SIG-M5 treated with dmso at 0.1 percent for 504 hours (cell line): ENCODE measurements around the gene LAMB2.

Experiments used
- DNase-seq: peaks from one replicate; lab custom pipeline; 2025; ENCODE audit not compliant: unreplicated experiment; lab: John Stamatoyannopoulos, UW

The LAMB2 gene

DNA sequence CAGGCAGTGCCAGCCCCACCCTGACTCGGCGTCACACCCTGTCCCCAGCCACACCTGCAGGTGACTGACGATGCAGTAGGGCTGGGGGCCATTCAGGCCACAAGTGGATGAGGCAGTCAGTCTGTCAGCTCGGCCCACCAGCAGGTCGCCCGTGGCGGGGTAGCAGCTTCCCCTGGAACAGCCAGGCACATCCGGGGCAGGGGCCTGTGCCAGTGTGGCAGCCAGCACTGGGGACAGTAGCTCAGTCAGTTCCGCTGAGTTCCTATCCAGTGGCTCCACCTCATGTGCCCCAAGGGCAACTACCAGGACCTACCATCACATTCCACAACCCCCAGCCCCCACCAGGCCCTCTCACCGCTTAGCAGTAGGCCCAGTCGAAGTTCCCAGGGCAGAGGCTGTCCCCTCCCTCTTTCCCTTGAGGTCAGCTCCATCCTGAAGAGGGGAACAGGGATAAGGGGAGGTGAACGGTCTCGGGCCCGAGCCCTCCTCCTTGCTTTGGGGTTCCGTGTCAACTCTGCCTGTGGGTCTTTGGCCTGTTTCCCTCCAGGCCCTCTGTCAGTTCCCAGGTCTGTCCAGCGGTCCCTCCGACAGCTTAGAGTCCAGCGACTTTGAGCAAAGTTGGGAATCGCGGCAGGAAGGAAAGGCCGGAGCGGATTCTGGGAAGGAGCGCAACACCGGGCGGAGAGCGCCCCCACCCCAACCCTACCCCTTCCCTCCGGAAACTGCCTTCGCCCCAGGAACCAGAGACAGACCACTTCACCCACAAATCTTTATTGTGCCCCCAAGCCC lies at the start of gene LAMB2:
TSS of gene LAMB2 (minus strand) at position 614 of the 789 bp plus-strand sequence. CDS start at position 431, 183 bp downstream.
- no peak for DNase-seq

DNA sequence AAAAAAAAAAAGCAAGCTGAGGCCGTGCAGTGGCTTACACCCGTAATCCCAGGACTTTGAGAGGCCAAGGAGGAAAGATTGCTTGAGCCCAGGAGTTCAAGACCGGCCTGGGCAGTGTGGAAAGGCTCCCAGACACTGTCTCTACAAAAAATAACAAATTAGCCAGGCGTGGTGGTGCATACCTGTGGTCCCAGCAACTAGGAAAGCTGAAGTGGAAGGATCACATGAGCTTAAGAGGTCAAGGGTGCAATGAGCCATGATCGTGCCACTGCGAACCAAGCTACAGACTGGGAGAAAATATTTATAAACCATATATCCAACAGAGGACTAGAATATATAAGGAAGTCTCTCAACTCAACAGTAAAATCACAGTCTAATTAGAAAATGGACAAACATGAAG lies 48.5 kb upstream of the LAMB2 start:
- DNase-seq: no peak

DNA sequence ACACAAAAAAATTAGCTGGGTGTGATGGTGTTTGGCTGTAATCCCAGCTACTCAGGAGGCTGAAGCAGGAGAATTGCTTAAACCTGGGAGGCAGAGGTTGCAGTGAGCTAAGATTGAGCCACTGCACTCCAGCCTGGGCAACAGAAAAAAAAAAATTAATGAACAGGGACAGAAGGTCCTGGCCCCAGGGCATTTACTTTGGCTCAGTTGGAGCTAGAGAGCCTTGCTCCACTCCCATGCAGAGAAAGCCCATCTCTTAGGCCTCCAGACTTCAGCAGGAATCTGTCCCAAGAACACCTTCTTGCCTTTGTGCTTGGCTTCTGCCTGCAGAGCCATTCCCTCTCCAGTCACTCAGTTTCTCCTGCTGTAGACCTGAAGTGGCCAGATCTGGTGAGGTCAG lies 47.3 kb upstream of the LAMB2 start:
- DNase-seq: no peak

DNA sequence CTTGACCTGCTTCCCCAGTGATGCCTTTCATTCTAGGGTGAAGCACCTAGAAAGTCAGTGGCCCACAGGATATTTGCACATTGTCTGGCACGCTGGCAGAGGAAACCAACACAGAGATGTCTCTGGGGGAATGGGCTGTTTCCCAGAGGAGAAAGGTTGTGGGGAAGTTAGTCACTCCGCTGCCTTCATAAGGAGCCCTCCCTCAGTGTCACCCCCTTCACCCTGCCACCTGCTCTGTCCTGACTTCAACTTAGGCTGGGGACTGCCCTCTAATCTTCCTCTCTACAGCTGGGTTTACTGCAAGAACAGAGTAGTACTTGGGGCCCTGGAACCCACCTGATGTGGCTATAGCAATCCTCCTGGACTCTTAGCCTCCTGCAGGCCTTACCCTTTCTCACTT lies 44.2 kb upstream of the LAMB2 start:
- DNase-seq: no peak

DNA sequence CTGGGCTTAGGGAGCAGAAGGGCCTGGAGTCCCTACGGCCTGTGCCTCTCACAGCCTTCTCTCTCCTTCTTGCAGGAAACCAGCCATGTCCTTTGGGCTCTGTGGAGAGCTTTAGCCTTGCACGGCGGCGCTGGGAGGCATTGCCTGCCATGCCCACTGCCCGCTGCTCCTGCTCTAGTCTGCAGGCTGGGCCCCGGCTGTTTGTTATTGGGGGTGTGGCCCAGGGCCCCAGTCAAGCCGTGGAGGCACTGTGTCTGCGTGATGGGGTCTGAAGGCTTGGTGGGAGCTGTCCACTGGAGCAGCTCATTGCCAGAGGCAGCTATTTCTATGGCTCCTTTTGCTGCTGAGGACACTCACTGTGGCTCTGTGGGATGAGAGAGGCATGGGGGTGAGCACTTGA lies 42.7 kb upstream of the LAMB2 start:
- no peak for DNase-seq

DNA sequence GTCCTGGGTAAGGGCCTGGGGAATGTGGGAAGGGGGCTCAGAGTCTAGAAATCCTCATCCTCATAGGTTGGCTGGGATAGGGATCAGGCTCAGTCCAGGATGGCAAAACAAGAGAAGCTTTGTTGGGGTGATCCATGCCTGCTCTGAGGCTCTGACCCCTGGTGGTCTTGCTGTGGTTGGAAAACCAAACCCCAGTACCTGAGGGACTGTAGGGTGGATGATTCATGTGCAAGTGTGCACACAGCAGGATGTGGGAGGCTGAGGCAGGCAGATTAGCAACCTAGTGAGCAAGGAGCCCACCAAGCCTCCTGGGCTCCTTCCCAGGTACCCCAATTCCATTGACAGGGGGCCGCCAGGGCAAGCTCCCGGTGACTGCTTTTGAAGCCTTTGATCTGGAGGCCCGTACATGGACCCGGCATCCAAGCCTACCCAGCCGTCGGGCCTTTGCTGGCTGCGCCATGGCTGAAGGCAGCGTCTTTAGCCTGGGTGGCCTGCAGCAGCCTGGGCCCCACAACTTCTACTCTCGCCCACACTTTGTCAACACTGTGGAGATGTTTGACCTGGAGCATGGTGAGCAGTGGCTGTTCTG lies 41.6 kb upstream of the LAMB2 start:
- no peak for DNase-seq

DNA sequence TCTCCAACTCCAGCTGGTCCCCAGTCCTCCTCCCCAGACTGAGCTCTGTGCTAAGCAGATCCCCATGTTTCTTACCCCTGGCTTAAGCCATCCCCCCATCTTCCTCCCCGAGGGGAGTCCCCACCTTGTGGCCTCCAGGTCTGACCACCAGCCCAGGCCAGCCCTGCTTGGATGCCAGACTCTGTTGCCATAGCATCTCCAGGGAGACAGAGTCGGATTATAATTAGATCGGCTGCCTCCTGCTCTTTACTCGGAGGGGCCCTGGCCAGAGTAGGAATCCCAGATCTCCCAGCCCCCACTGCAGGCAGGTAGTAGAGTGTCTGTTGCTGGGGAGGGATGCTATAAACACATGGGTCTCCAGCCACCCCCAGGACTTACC lies 40.9 kb upstream of the LAMB2 start:
- no peak for DNase-seq

DNA sequence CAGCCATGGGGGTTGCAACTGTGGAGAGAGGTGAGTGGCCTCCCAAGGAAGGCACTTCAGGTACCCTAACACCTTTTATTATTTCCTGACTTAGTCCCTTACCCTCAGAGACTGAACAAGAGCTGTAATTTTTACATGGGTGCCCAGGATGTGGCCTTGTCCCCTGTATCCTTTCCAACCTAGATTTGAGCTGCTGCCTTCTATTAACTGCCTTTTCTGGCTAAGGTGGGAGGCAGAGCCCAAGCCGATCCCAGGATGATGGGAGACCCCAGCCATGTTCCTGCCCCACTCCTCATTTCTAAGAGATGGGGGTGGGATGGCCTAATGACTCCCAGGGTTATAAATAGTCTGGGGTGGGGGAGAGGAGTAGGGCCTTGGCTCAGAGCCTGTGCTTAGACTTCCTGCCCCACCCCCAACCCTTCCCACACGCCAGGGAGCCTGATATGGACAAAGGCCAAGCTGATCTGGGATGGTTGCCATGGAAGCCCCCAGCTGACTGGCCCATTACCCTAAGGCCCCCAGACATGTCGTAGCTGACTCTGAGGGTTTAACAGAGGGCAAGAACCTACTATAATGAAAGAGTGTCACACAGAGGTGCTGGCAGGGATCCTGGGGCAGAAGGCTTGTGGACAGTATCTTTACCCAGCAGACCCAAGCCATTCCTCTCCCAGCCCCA lies 40.4 kb upstream of the LAMB2 start:
- DNase-seq: no peak

DNA sequence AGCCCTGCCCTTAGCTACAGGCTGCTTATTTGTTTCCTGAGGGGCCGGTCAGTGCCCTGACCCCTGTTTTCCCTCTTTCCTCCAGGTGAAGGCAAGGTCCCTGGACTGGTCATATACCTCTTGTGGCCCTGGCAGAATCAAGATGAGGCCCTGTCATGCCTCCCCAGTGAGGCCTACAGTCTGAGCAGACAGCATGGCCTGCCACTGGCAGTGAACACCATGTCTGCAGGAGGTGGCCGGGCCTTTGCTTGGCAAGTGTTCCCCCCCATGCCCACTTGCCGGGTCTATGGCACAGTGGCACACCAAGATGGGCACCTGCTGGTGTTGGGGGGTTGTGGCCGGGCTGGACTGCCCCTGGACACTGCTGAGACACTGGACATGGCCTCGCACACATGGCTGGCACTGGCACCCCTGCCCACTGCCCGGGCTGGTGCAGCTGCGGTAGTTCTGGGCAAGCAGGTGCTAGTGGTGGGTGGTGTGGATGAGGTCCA lies 39.7 kb upstream of the LAMB2 start:
- DNase-seq: no peak

DNA sequence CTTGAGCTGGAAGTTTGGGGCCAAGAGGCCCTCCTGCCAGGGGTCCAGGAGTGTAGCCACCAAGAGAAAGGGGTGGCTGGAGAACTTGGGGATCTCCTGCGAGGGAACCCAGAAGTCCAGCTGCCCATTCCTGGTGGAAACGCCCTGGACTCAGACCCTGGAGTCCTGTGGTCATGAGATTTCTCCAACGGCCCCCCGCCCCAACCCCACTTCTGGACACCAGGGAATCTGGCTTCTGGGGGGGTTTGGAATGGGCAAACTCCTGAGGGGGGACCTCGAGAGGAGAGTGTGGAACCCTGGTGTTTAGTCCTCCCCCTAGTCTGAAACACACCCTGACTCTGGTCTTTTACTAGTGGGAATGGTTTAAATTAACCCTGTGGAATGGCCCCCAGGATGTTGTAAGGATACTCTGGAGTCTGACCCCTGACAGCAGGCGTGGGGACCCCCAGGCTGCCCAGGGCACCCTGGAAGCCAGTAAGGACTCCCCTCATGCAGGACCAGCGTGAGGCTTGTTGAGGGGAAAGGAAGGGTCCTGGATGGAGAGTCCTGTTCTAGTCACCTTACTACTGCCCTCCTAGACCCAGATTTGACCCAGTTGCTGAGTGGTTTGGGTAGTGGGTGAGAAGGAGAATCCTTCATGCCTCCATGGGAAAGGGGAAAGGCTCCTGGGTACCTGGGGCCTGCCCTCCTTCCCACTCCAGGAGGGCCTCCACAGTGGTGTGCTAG lies 39.1 kb upstream of the LAMB2 start:
- no peak for DNase-seq

DNA sequence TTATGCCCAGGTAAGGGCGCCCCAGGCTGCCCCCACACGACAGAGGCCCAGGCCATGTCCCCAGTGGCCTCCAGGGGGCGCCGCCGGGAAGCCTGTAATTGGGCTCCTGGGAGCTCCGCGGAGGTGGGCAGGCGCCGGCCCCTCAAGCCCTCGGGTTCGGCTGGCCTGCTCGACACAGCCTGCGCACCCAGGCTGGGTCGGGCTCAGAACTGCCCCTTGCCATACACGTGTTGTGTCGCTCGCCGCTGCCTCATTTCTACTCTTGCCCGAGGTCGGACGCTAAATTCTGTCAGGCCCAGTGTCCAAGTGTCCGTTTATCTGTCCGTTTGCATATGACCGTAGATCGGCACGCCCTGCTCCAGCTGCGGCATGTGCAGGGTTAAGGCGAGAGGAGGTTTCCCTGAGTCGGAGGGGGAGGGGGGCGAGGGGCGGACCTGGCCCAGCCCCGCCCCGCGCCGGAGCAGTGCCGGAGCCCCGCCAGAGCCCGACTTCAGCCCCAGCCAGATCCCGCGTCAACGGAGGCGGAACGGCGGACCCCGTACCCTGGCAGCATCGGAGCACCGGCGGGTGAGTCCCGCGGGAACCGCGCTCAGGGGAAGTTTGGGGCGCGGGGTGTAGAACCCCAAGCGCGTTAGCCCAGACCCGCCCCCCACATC lies 38.4 kb upstream of the LAMB2 start, which contains the start of gene KLHDC8B:
TSS of gene KLHDC8B (plus strand) at position 480 of the 656 bp plus-strand sequence. CDS start 1,172 bp downstream, outside the sequence.
- DNase-seq: peak; percentile 59

DNA sequence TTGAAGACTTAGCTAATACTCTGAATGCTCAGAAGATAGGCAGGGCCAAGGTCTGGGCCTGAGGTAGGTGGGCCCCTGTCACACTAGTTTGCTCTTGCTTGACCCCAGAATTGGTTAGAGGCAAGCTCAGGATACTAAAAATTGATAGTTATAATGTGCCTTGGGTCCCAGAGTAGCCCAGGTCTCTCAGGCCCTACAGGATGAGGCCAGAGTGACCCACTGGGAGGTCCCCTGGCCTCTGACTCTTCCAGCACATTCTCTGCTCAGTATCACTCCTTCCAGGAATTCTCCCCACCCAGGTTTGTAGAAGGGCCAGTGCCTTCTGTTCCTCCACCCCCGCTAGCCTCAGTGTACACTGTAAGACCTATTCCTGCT lies 37.9 kb upstream of the LAMB2 start:
- no peak for DNase-seq

DNA sequence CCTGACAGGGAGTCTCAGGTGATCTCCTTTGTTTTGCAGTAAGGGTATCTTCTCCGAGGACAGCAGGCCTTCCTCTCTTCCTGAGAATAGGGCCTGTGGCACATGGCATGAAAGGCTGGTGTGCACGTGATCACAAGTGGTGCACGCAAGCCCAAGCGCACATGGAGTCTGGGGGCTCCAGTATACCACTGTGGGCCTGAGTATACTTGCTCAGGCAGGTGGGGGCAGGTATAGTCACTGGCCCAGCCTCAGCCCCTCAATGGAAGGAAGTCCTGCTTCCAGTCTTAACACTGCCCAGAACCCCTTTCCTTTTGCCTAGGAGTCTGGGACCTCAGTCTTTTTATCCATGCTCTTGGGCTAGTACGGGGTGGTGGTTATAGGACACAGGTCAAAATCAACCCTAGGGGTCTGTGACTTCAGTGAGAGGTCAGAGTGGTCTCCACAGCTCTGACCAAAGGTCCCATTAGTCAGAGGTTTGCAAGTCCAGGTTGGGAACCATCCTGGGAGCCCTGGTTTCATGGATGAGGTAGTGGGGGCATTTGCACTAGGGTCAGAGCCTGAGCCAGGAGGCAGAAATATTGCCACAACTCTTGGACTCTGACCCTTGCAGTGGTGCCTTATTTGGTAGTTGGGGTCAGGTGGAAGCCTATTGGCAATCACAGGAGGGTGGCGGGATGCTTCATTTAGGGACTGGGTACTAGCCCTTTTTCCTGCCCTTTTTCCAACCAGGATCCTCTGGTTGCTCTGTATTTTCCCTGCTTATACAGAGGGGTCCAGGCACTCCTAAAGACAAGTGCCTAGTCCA lies 34.1 kb upstream of the LAMB2 start:
- no peak for DNase-seq

DNA sequence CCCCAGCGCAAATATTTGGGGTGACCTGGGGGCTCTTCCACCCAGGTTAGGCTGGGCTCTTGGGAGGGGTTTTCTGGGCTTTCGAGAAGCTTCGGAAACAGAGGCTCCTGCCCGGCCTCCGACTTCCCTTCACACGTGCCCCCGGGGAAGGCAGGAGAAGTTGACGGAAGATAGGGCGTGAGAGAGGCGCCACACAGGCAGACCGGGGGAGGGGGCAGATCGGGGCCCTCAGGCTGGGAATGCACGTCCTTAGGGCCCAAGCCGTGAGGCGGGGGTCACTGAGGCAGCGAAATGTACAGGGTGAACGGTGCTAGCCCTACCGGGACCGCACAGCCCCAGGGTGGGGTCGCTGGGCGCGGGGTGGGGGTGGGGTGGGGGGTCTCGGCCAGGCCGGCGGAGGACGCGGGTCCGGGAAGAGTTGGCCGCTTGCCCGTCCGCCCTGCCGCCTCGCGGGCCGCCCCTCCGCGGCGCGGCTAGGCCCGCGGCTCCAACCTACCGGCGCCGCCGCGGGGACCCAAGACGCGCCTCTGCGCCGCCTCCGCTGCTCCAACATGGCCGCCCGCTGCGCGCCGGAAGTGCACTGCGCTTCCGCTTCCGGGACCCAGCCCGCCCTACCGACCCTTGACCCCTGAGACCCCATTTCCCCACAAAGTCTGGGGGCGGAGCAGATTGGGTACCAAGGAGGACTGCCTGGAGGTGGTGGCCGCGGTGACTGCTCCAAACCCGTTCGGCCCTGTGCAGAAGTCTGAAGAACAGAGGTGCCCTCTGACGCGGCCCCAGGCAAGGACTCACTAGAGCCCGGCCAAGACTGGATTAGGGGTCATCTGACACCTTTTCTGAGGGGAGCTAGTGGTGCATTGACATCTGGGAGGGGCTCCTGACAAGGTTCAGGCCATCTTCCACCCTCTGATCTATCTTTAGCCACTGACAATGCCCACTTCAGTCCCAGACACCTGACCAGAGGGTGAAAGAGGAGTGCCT lies 33.2 kb upstream of the LAMB2 start, which contains the start of gene CCDC71:
TSS of gene CCDC71 (minus strand) at position 561 of the 981 bp plus-strand sequence. CDS start 2,123 bp downstream, outside the sequence.
- peak; percentile 76 for DNase-seq

DNA sequence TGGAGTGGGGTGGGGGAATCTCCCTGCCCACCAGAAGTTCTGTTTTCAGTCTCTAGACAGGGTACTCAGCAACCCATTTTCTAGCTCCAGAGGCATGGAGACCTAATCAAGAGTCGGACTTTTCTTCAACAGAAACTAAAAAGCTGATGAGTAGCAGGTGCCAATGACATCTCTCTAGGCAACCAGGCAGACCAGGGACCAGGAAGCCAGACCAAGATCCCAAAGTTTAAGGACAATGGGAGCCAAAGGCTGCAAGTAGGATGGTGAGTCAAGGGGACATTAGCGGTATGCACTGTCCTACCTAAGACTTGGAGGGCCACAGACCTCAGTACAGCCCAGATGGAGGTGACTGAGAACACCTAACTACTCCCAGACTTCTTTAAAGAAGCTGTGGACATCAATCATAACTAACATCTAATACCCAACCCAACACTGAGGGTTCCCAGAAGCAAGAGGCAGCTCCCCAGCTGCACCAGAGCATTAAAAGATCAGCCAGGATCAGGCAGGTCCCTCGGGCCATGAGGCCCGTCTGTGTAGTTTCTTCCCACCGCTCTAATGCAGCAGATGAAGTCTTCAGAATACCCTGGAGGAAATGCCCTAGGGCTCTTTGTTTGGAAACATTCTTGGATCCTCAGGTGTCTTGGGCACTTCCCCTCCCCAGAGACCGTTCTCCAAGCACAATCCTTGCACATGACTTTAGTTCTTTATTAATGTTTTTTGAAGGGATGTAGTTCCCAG lies 32.3 kb upstream of the LAMB2 start:
- no peak for DNase-seq

DNA sequence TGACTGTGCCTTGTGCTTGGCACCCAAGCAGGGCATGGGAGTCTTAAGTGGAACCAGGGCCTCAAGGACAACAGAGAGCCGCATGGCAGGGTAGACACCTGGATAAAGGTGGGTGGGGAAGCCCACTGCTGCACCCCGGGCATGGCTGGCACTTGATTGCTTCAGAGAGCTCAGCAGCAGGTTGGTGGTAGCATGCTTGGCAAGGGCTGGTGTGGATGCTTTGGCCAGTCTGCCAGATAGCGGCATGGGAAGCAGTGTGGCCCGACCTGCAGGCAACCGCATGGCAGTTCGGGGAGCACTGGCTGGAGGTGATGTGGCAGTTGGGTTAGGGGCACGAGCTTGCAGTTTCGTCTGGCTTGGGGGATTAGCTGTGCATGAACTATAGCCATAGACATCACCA lies 30.8 kb upstream of the LAMB2 start:
- DNase-seq: no peak

DNA sequence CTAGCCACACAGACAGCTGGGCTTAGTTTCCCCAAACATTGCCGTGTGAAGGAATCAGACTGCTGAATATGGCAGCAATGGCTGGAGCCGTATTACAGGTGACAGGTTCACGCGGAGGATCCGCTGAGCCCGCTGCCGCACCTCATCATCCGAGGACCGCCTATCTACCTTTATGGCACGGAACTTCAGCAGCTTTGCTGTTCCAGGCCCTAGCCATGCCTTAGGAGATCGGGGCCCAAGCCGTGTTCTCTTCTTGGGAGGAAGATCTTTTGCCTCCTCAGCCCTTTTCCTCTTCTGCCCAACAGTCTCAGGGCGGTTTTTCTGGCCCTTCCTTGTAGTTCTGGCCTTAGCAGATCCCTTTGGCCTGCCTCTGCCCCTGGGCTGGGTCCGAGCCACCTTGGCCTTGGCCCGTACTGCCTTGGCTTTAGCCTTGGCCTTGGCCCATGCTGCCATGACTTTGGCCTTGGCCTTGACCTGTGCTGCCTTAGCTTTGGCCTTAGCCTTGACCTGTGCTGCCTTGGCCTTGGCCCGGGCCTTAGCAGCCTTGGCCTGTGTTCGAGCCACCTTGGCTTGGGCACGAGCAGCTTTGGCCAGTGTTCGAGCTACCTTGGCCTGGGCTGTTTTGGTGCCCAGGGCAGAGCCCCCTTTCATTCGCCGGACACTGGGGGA lies 30.0 kb upstream of the LAMB2 start:
- DNase-seq: no peak
